IPS-15b (cell line): ENCODE measurements around the gene EIF2B2.

ENCODE experiments used
- H3K27me3 ChIP-seq: one replicate; pipeline ENCODE4 v1.6.1; 2013; ENCODE audit warnings: low read length; ENCODE audit not compliant: control insufficient read depth, insufficient read depth
- H3K36me3 ChIP-seq: one replicate; pipeline ENCODE4 v1.6.1; 2013; ENCODE audit warnings: low read length; ENCODE audit not compliant: control insufficient read depth, insufficient read depth
- H3K4me1 ChIP-seq: one replicate; pipeline ENCODE4 v1.6.1; 2013; ENCODE audit warnings: mild to moderate bottlenecking, low read length; ENCODE audit not compliant: control insufficient read depth, insufficient read depth
- H3K4me3 ChIP-seq: one replicate; pipeline ENCODE4 v1.5.1; 2013; ENCODE audit warnings: low read depth, low read length
- H3K9ac ChIP-seq: one replicate; pipeline ENCODE4 v1.6.1; 2013; ENCODE audit warnings: low read depth, mild to moderate bottlenecking, low read length
- H3K9me3 ChIP-seq: one replicate; pipeline ENCODE4 v1.6.1; 2013; ENCODE audit warnings: mild to moderate bottlenecking, low read length; ENCODE audit not compliant: control insufficient read depth, insufficient read depth

EIF2B2 gene

GRCh38 chr14:74962046-74962445 is 40.7 kb upstream of the EIF2B2 start:
- H3K9ac ChIP-seq: no peak overlapping the region
- no peak overlapping the region for H3K4me3 ChIP-seq
- peaks cover 2% of the 10 kb centered on the region for H3K4me1 ChIP-seq
- H3K9me3 ChIP-seq: no peaks in the 10 kb centered on the region
- H3K36me3 ChIP-seq: no peaks in the 10 kb centered on the region
- H3K27me3 ChIP-seq: no peaks in the 10 kb centered on the region

GRCh38 chr14:74962493-74962892 is 40.2 kb upstream of the EIF2B2 start:
- Histone ChIP-seq H3K36me3 (no peaks in the 10 kb centered on the region), H3K9ac (no peak overlapping the region), H3K27me3 (no peaks in the 10 kb centered on the region), H3K4me1 (peaks cover 2% of the 10 kb centered on the region), H3K4me3 (no peak overlapping the region), H3K9me3 (no peaks in the 10 kb centered on the region)

GRCh38 chr14:74963178-74963704 is 39.5 kb upstream of the EIF2B2 start:
- Histone ChIP-seq H3K27me3 (no peaks in the 10 kb centered on the region), H3K9me3 (no peaks in the 10 kb centered on the region), H3K36me3 (no peaks in the 10 kb centered on the region), H3K4me3 (no peak overlapping the region), H3K4me1 (peaks cover 2% of the 10 kb centered on the region), H3K9ac (no peak overlapping the region)

- no peaks in the 10 kb centered on the region for H3K36me3 ChIP-seq
- peaks cover 2% of the 10 kb centered on the region for H3K4me1 ChIP-seq
- H3K9ac ChIP-seq: no peak overlapping the region
- H3K9me3 ChIP-seq: no peaks in the 10 kb centered on the region
- H3K4me3 ChIP-seq: no peak overlapping the region
- no peaks in the 10 kb centered on the region for H3K27me3 ChIP-seq
Measured at GRCh38 chr14:74963705-74964271, 38.9 kb upstream of the EIF2B2 start.

GRCh38 chr14:74964787-74965485 is 37.8 kb upstream of the EIF2B2 start:
- Histone ChIP-seq H3K9me3 (no peaks in the 10 kb centered on the region), H3K27me3 (no peaks in the 10 kb centered on the region), H3K9ac (no peak overlapping the region), H3K4me1 (peaks cover 2% of the 10 kb centered on the region), H3K36me3 (no peaks in the 10 kb centered on the region), H3K4me3 (no peak overlapping the region)

- Histone ChIP-seq H3K4me1 (peaks cover 2% of the 10 kb centered on the region), H3K4me3 (no peak overlapping the region), H3K9me3 (no peaks in the 10 kb centered on the region), H3K36me3 (no peaks in the 10 kb centered on the region), H3K9ac (no peak overlapping the region), H3K27me3 (no peaks in the 10 kb centered on the region)
Measured at GRCh38 chr14:74965486-74966153, 37.1 kb upstream of the EIF2B2 start.

GRCh38 chr14:74968811-74969210 is 33.9 kb upstream of the EIF2B2 start:
- no peak overlapping the region for H3K4me3 ChIP-seq
- no peaks in the 10 kb centered on the region for H3K36me3 ChIP-seq
- no peaks in the 10 kb centered on the region for H3K9me3 ChIP-seq
- no peaks in the 10 kb centered on the region for H3K4me1 ChIP-seq
- H3K27me3 ChIP-seq: no peaks in the 10 kb centered on the region
- H3K9ac ChIP-seq: no peak overlapping the region

- Histone ChIP-seq H3K27me3 (no peaks in the 10 kb centered on the region), H3K9me3 (no peaks in the 10 kb centered on the region), H3K36me3 (no peaks in the 10 kb centered on the region), H3K4me1 (no peaks in the 10 kb centered on the region), H3K4me3 (no peak overlapping the region), H3K9ac (no peak overlapping the region)
Measured at GRCh38 chr14:74973003-74973653, 29.6 kb upstream of the EIF2B2 start.

GRCh38 chr14:74973905-74974363 is 28.8 kb upstream of the EIF2B2 start:
- Histone ChIP-seq H3K4me1 (peaks cover under 1% of the 10 kb centered on the region), H3K4me3 (no peak overlapping the region), H3K36me3 (no peaks in the 10 kb centered on the region), H3K9me3 (no peaks in the 10 kb centered on the region), H3K27me3 (no peaks in the 10 kb centered on the region), H3K9ac (no peak overlapping the region)

GRCh38 chr14:74974364-74975058 is 28.2 kb upstream of the EIF2B2 start:
- H3K9me3 ChIP-seq: no peaks in the 10 kb centered on the region
- H3K9ac ChIP-seq: no peak overlapping the region

More at GRCh38 chr14:74974364-74975058, 28.2 kb upstream of the EIF2B2 start:
- Histone ChIP-seq H3K36me3 (no peaks in the 10 kb centered on the region), H3K27me3 (no peaks in the 10 kb centered on the region), H3K4me1 (peaks cover 2% of the 10 kb centered on the region), H3K4me3 (no peak overlapping the region)
